DND-41 (cell line): ENCODE data around the gene AP2A2.

Experiments
- ATAC-seq: fragments of 200-7000 bp; cut with Tn5 transposase; 3 replicates; pipeline ENCODE4 v1.9.1; 2021; ENCODE audit warnings: low read depth; ENCODE audit not compliant: insufficient read depth
- DNase-seq: peaks from one replicate; pipeline ENCODE4 v3.0.0-alpha.2; 2020
- H2AFZ ChIP-seq: 2 replicates; pipeline ENCODE4 v1.6.0; 2012; ENCODE audit warnings: low read depth, low read length
- H3K27ac ChIP-seq: 2 replicates; pipeline ENCODE4 v1.5.1; 2012; ENCODE audit warnings: low read length, inconsistent platforms
- H3K27me3 ChIP-seq: fragments of 200-600 bp; sonication (generic); 2 replicates; pipeline ENCODE4 v1.6.0; 2012; ENCODE audit warnings: low read length, mild to moderate bottlenecking, inconsistent platforms; ENCODE audit not compliant: insufficient read depth, poor library complexity
- H3K36me3 ChIP-seq: 2 replicates; pipeline ENCODE4 v1.5.1; 2012; ENCODE audit warnings: low read length, inconsistent platforms; ENCODE audit not compliant: insufficient read depth
- H3K4me1 ChIP-seq: 2 replicates; pipeline ENCODE4 v1.5.1; 2012; ENCODE audit warnings: mild to moderate bottlenecking, low read length; ENCODE audit not compliant: insufficient read depth
- H3K4me2 ChIP-seq: 2 replicates; pipeline ENCODE4 v1.6.0; 2012; ENCODE audit warnings: mild to moderate bottlenecking, moderate library complexity, low read length, inconsistent platforms; ENCODE audit not compliant: insufficient read depth
- H3K4me3 ChIP-seq, 2 experiments: fragments of 200-600 bp in 1 of 2; shearing (Covaris generic) in 1 of 2; 2 replicates each; pipeline ENCODE4 v1.5.1; 2012 to 2016; ENCODE audit warnings: inconsistent platforms in 2 of 2, low read length in 2 of 2, mild to moderate bottlenecking in 2 of 2, low read depth in 1 of 2, moderate library complexity in 1 of 2
- H3K79me2 ChIP-seq: 2 replicates; pipeline ENCODE4 v1.6.0; 2012; ENCODE audit warnings: low read length, inconsistent platforms; ENCODE audit not compliant: insufficient read depth
- H3K9ac ChIP-seq: 2 replicates; pipeline ENCODE4 v1.6.0; 2012; ENCODE audit warnings: low read depth, mild to moderate bottlenecking, inconsistent platforms, low read length, moderate library complexity
- H3K9me3 ChIP-seq: 2 replicates; pipeline ENCODE4 v1.5.1; 2012; ENCODE audit warnings: low read length, moderate library complexity, mild to moderate bottlenecking, inconsistent platforms; ENCODE audit not compliant: insufficient read depth, severe bottlenecking
- H4K20me1 ChIP-seq: 2 replicates; pipeline ENCODE4 v1.6.0; 2012; ENCODE audit warnings: low read length; ENCODE audit not compliant: insufficient read depth
- CTCF ChIP-seq: IDR thresholded peaks from 2 replicates; pipeline ENCODE4 v1.5.1; 2012; ENCODE audit warnings: borderline replicate concordance, low read length, moderate library complexity, mild to moderate bottlenecking; ENCODE audit not compliant: poor library complexity, severe bottlenecking; ENCODE audit errors: extremely low read depth
- EZH2 ChIP-seq: IDR thresholded peaks from 3 replicates; pipeline ENCODE4 v1.6.1; 2012; ENCODE audit warnings: borderline replicate concordance, low read depth, mild to moderate bottlenecking, moderate library complexity, low read length, inconsistent platforms; ENCODE audit not compliant: severe bottlenecking

The AP2A2 gene

DNA sequence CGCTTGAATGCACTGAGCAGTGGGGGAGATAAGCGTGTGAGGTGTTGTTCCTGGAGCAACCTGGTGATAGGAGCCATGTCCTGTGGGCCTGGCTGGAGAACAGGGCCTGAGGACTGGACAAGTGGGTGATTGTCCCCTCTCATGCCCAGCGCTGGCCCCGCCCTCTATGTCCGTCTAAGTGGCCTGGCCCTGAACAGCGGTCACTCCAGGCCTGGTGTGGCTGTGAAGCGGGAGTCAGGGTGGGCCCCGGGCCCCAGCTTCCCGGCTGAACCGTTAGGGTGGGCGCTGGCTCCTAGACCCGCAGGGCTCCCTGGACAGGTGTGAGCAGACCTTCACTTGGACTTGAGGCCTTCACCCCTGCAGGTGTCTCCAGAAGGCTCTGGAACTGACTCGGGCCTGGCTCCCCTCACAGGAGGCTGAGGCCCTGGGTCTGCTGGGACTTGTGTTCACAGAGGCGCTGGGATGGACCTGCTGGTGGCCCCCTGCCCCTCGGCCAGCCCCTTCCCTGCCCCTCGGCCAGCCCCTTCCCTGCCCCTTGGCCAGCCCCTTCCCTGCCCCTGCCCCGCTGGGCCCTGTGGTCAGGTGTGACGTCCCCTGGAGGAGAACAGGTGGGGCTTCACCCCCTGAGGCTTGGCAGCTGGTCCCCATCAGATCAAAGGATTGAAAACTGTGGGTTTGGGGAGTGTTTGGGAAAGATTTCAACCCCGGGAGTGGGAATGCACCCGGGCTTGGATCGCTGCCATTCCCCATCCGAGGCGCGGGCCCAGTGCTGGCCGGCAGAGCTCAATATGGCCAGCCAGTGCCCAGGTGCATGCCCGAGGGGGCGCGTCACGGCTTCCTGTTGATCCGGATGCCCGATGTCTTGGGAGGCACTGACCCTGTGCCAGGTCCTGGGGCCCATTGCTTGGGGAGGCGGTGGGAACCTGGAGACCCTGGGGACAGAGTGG is 114.1 kb downstream of the AP2A2 start:
- Histone ChIP-seq H3K27ac (no peak overlapping the region), H3K36me3 (no peaks in the 10 kb centered on the region), H3K4me2 (no peak overlapping the region), H2AFZ (no peak overlapping the region), H4K20me1 (no peaks in the 10 kb centered on the region), H3K4me1 (no peaks in the 10 kb centered on the region), H3K27me3 (no peaks in the 10 kb centered on the region), H3K9me3 (no peaks in the 10 kb centered on the region), H3K4me3 (no peak overlapping the region), H3K79me2 (no peaks in the 10 kb centered on the region), H3K9ac (no peak overlapping the region)
- TF ChIP-seq CTCF (no peak), EZH2 (no peak)
- ATAC-seq = no peak
- no peak for DNase-seq

- Histone ChIP-seq H2AFZ (no peak overlapping the region), H3K4me1 (no peaks in the 10 kb centered on the region), H4K20me1 (no peaks in the 10 kb centered on the region), H3K9ac (no peak overlapping the region), H3K27ac (no peak overlapping the region), H3K79me2 (no peaks in the 10 kb centered on the region), H3K4me3 (no peak overlapping the region), H3K9me3 (no peaks in the 10 kb centered on the region), H3K4me2 (no peak overlapping the region), H3K36me3 (no peaks in the 10 kb centered on the region), H3K27me3 (no peaks in the 10 kb centered on the region)
- no peak for DNase-seq
- no peak for TF ChIP-seq EZH2
- TF ChIP-seq CTCF = no peak
- no peak for ATAC-seq
Measured at GRCh38 chr11:1040428-1041148, 114.9 kb downstream of the AP2A2 start.

GRCh38 chr11:1041149-1041467 is 115.4 kb downstream of the AP2A2 start:
- H3K4me2 ChIP-seq = no peak overlapping the region

More at GRCh38 chr11:1041149-1041467, 115.4 kb downstream of the AP2A2 start:
- no peaks in the 10 kb centered on the region for H3K79me2 ChIP-seq
- no peak overlapping the region for H2AFZ ChIP-seq
- TF ChIP-seq EZH2 = no peak
- TF ChIP-seq CTCF = no peak
- no peaks in the 10 kb centered on the region for H4K20me1 ChIP-seq
- no peak overlapping the region for H3K27ac ChIP-seq
- ATAC-seq = no peak
- no peaks in the 10 kb centered on the region for H3K4me1 ChIP-seq
- H3K9me3 ChIP-seq = no peaks in the 10 kb centered on the region
- no peak overlapping the region for H3K9ac ChIP-seq
- H3K4me3 ChIP-seq = no peak overlapping the region
- DNase-seq = no peak
- no peaks in the 10 kb centered on the region for H3K36me3 ChIP-seq
- H3K27me3 ChIP-seq = no peaks in the 10 kb centered on the region
